Uterus (tissue), 2 donors: ENCODE measurements around the gene KRT6C.

Source experiments
- CTCF ChIP-seq, 4 experiments: fragments of 200-600 bp in 2 of 4; fragments of 450-650 bp in 2 of 4; sonication (generic) in 2 of 4; IDR thresholded peaks; one replicate each; pipeline ENCODE4 v1.5.1; 2016 to 2019; ENCODE audit warnings: antibody characterized with exemption in 4 of 4, mild to moderate bottlenecking in 2 of 4, moderate library complexity in 1 of 4
- POLR2A ChIP-seq, 2 donors: fragments of 450-650 bp; IDR thresholded peaks; one replicate each; pipeline ENCODE4 v1.6.1; 2016; ENCODE audit warnings: antibody characterized with exemption in 2 of 2, mild to moderate bottlenecking in 1 of 2, moderate library complexity in 1 of 2

- TF ChIP-seq CTCF (IDR thresholded peaks at IDR 0.05) (no peak), POLR2A (IDR thresholded peaks at IDR 0.05) (no peak)
Observed at GRCh38 chr12:52443966-52444365, 29.6 kb downstream of the KRT6C start.
